COR-L47 (cell line): ENCODE measurements around the gene SLC7A1.

Source experiments
- DNase-seq: peaks from one replicate; lab custom pipeline; 2025; lab: John Stamatoyannopoulos, UW

Gene SLC7A1

GRCh38 chr13:29510651-29511084 lies 84.8 kb downstream of the SLC7A1 start:
- no peak for DNase-seq

- no peak for DNase-seq
These were observed 85.4 kb downstream of the SLC7A1 start for GRCh38 chr13:29509999-29510589.

- DNase-seq, result no peak
These were observed 86.6 kb downstream of the SLC7A1 start for GRCh38 chr13:29508876-29509252.

GRCh38 chr13:29508130-29508875 lies 87.2 kb downstream of the SLC7A1 start:
- peak; percentile 67 for DNase-seq

- peak; percentile 78 for DNase-seq
These were observed 88.1 kb downstream of the SLC7A1 start for GRCh38 chr13:29507356-29507755.

- no peak for DNase-seq
These were observed 89.5 kb downstream of the SLC7A1 start for GRCh38 chr13:29505950-29506349.

- DNase-seq, result no peak
These were observed 90.0 kb downstream of the SLC7A1 start for GRCh38 chr13:29505511-29505910.

GRCh38 chr13:29504691-29505090 lies 90.8 kb downstream of the SLC7A1 start:
- DNase-seq, result no peak

GRCh38 chr13:29503041-29503837 lies 92.2 kb downstream of the SLC7A1 start:
- no peak for DNase-seq

- DNase-seq, result no peak
These were observed 93.0 kb downstream of the SLC7A1 start for GRCh38 chr13:29502391-29503008.

- no peak for DNase-seq
These were observed 93.8 kb downstream of the SLC7A1 start for GRCh38 chr13:29501674-29502073.

- no peak for DNase-seq
These were observed 95.1 kb downstream of the SLC7A1 start for GRCh38 chr13:29500386-29500785.

- DNase-seq, result no peak
These were observed 95.9 kb downstream of the SLC7A1 start for GRCh38 chr13:29499506-29500165.

- DNase-seq, result no peak
These were observed 97.0 kb downstream of the SLC7A1 start for GRCh38 chr13:29498426-29499040.

GRCh38 chr13:29497137-29497654 lies 98.3 kb downstream of the SLC7A1 start:
- no peak for DNase-seq

GRCh38 chr13:29496241-29496712 lies 99.2 kb downstream of the SLC7A1 start:
- no peak for DNase-seq

GRCh38 chr13:29494520-29494919 lies 101.0 kb downstream of the SLC7A1 start:
- DNase-seq, result no peak

GRCh38 chr13:29493796-29494195 lies 101.7 kb downstream of the SLC7A1 start:
- DNase-seq, result no peak

- no peak for DNase-seq
These were observed 104.2 kb downstream of the SLC7A1 start for GRCh38 chr13:29491248-29491647.

- DNase-seq, result no peak
These were observed 105.0 kb downstream of the SLC7A1 start for GRCh38 chr13:29490561-29490885.
